GM18868 (cell line): ENCODE data around the gene RARG.

Source experiments
- ATAC-seq: cut with Tn5 transposase; IDR thresholded peaks from one replicate; pipeline ENCODE4 v1.9.1; 2021; ENCODE audit warnings: mild to moderate bottlenecking, moderate library complexity; ENCODE audit not compliant: unreplicated experiment

RARG gene

GRCh38 chr12:53245286-53245685 lies 13.3 kb upstream of the RARG start:
- no peak for ATAC-seq

- no peak for ATAC-seq
Observed at GRCh38 chr12:53244337-53244736, 12.3 kb upstream of the RARG start.

GRCh38 chr12:53241623-53242412 lies 9.8 kb upstream of the RARG start:
- no peak for ATAC-seq

- no peak for ATAC-seq
Observed at GRCh38 chr12:53239643-53240258, 7.7 kb upstream of the RARG start.

- no peak for ATAC-seq
Observed at GRCh38 chr12:53236443-53237111, 4.6 kb upstream of the RARG start.

- no peak for ATAC-seq
Observed at GRCh38 chr12:53235742-53236442, 3.9 kb upstream of the RARG start.

GRCh38 chr12:53235164-53235563 lies 3.2 kb upstream of the RARG start:
- no peak for ATAC-seq

- no peak for ATAC-seq
Observed at GRCh38 chr12:53234271-53234914, 2.4 kb upstream of the RARG start.

GRCh38 chr12:53233671-53234121 lies 1.7 kb upstream of the RARG start:
- no peak for ATAC-seq

- ATAC-seq = no peak
Observed at GRCh38 chr12:53232646-53233461, 845 bp upstream of the RARG start.

- no peak for ATAC-seq
Observed at GRCh38 chr12:53231671-53231920, 413 bp downstream of the RARG start.

- no peak for ATAC-seq
Observed at GRCh38 chr12:53230108-53230845, 1.7 kb downstream of the RARG start.

GRCh38 chr12:53229454-53229853 lies 2.6 kb downstream of the RARG start:
- ATAC-seq = no peak

- no peak for ATAC-seq
Observed at GRCh38 chr12:53227836-53228235, 4.2 kb downstream of the RARG start.

GRCh38 chr12:53227341-53227740 lies 4.7 kb downstream of the RARG start:
- ATAC-seq = no peak

- ATAC-seq = no peak
Observed at GRCh38 chr12:53226815-53227214, 5.2 kb downstream of the RARG start.

- no peak for ATAC-seq
Observed at GRCh38 chr12:53225635-53226424, 6.2 kb downstream of the RARG start.

- no peak for ATAC-seq
Observed at GRCh38 chr12:53224897-53225634, 6.9 kb downstream of the RARG start.
